GM18870 (cell line): ENCODE results near the gene ARHGAP9.
"Not testable (repeated sequence)": the region's sequence is repeated elsewhere in the genome, so short reads cannot be mapped to it uniquely, and the experiment has no call there.

Experiments
- ATAC-seq: cut with Tn5 transposase; IDR thresholded peaks from one replicate; pipeline ENCODE4 v1.9.1; 2021; ENCODE audit warnings: moderate library complexity; ENCODE audit not compliant: unreplicated experiment

The ARHGAP9 gene

DNA sequence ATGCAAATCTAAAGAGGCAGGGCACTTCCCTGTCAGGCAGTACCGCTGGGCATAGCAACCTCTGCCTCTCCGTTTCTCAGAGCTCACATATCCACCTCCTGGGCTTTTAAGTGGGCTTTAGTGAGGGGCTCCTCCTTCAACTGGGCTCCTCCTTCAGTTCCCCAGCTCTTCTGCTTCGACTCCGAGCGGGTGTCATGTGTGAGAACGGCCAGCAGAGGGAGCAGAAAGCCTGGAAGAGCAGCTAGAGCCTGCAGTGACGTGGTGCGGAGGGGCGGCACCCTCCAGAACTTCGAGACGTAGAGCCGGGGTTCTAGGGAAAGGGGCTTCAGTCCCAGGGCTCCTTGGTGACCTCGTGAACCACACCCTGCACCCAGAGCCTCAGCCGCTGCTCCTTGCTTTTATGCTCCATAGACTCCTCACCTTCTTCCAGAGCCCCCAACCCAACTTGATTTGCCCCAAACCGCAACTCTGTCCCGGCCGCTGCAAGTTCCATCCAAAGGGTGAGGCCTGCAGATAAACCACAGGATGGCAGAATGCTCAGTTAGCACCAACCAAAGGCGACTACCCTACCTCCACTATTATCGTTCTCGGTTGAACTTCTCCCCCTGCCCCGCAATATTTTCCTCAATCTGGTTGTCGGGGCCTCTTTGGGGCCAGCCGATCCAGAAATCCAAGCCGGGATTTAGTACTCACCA lies 20.5 kb downstream of the ARHGAP9 start:
- peak; percentile 45 for ATAC-seq

DNA sequence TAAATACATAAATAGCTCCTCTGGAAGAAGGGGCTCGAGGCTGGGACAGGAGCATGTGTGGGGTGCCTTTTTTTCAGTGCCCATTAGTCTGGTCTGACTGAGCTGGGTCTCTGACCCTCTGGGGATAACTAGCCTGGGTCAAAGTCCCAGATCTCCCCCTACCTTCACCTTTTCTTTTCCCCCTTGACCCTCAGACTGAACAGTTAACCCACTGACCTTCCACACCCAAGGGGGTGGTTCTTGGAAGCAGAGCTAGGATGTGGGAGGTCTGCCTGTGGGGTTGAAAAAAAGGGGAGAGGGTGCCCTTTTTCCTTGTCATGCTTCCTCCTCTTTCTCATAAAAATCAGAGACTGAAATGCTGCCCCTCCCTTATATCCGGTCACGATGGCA lies 21.0 kb downstream of the ARHGAP9 start:
- ATAC-seq = no peak

DNA sequence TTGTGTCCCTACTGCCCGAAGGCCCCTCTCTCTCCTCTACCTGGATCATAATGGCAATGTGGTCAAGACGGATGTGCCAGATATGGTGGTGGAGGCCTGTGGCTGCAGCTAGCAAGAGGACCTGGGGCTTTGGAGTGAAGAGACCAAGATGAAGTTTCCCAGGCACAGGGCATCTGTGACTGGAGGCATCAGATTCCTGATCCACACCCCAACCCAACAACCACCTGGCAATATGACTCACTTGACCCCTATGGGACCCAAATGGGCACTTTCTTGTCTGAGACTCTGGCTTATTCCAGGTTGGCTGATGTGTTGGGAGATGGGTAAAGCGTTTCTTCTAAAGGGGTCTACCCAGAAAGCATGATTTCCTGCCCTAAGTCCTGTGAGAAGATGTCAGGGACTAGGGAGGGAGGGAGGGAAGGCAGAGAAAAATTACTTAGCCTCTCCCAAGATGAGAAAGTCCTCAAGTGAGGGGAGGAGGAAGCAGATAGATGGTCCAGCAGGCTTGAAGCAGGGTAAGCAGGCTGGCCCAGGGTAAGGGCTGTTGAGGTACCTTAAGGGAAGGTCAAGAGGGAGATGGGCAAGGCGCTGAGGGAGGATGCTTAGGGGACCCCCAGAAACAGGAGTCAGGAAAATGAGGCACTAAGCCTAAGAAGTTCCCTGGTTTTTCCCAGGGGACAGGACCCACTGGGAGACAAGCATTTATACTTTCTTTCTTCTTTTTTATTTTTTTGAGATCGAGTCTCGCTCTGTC lies 22.8 kb downstream of the ARHGAP9 start:
- ATAC-seq = no peak

- ATAC-seq = no peak
Measured at GRCh38 chr12:57456145-57456700, 23.4 kb downstream of the ARHGAP9 start.

GRCh38 chr12:57455374-57456144 lies 24.1 kb downstream of the ARHGAP9 start:
- ATAC-seq = no peak

GRCh38 chr12:57454566-57455373 lies 24.9 kb downstream of the ARHGAP9 start, which contains the start of gene INHBE:
Gene INHBE, plus strand, starts transcription at chr12:57455307. Its CDS starts 230 bp downstream, at chr12:57455537.
- no peak for ATAC-seq

DNA sequence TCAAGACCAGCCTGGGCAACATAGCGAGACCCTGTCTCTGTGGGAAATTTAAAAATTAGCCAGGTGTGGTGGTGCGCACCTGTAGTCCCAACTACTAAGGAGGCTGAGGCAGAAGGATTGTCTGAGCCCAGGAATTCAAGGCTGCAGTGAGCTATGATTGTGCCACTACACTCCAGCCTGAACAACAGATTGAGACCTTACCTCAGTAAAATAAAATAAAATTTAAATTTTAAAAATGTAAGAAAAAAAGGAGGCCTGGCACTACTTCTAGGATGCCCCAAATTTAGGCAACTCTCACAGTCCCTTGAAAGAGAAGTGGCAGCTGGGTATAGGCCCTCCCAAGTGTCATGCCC lies 25.5 kb downstream of the ARHGAP9 start:
- ATAC-seq = no peak

GRCh38 chr12:57452937-57453509 lies 26.6 kb downstream of the ARHGAP9 start:
- ATAC-seq = peak; percentile 45

- ATAC-seq = no peak
Measured at GRCh38 chr12:57452181-57452936, 27.3 kb downstream of the ARHGAP9 start.

- ATAC-seq = no peak
Measured at GRCh38 chr12:57451233-57451778, 28.4 kb downstream of the ARHGAP9 start.

- no peak for ATAC-seq
Measured at GRCh38 chr12:57450057-57450456, 29.6 kb downstream of the ARHGAP9 start.

GRCh38 chr12:57449375-57449774 lies 30.3 kb downstream of the ARHGAP9 start:
- no peak for ATAC-seq

GRCh38 chr12:57448669-57449068 lies 31.0 kb downstream of the ARHGAP9 start:
- no peak for ATAC-seq

DNA sequence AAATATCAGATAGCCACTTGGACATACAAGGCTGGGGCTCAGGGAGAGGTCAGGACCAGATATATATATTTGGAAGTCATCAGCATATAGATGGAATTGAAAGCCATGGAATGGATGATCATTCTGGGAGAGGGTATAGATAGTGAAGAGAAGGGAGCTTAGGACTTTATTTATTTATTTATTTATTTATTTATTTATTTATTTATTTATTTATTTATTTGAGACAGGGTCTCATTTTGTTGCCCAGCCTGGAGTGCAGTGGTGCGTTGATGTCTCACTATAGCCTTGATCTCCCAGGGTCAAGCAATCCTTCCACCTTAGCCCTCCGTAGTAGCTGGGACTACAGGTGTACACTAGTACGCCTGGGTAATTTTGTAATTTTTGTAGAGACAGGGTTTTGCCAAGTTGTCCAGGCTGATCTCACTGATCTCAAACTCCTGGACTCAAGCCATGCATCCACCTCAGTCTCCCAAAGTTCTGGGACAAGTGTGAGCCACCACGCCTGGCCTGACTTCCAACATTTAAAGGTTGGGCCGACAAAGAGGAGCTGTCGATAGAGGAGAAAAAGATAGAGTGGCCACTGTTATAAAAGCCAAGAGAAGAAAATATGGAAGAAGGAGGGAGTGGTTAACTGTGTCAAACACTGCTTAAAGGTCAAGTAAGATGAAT lies 33.2 kb downstream of the ARHGAP9 start:
- no peak for ATAC-seq

DNA sequence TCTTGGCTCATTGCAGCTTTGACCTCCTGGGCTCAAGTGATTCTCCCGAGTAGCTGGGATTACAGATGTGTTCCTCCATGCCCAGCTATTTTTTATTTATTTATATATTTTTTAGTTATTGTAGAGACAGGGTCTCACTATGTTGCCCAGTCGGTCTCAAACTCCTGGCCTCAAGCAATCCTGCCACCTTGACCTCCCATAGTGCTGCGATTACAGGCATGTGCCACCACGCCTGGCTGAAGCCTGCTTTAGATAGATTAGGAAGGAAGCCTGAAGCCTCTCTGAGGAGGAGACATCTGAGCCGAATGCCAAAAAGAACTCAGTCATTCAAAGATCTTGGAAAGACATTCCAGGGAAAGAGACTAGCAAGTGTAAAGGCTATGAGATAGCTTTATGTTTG lies 34.9 kb downstream of the ARHGAP9 start:
- ATAC-seq = no peak

DNA sequence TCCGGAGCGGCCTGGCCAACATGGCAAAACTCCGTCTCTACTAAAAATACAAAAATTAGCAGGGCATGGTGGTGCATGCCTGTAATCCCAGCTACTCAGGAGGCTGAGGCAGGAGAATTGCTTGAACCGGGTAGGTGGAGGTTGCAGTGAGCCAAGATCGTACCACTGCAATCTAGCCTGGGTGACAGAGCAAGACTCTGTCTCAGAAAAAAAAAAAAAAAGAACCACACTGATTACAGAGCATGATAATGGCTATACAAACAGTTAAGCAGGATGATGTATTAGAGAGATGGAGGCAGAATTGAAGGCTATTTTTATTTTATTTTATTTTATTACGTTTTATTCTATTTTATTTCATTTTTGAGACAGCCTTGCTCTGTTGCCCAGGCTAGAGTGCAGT lies 35.3 kb downstream of the ARHGAP9 start:
- ATAC-seq = not testable (repeated sequence)

GRCh38 chr12:57441846-57442427 lies 37.7 kb downstream of the ARHGAP9 start:
- no peak for ATAC-seq

- not testable (repeated sequence) for ATAC-seq
Measured at GRCh38 chr12:57441393-57441792, 38.3 kb downstream of the ARHGAP9 start.
